ENCODE results near the gene CASP14.

Gene CASP14

GRCh38 chr19:15104003-15104402 is 54.7 kb downstream of the CASP14 start:
- no peak overlapping the region for H3K4me3 ChIP-seq (replicated peaks; ENCODE audit: low read depth, low read length)
- DNase-seq (ENCODE audit: low read depth) = no peak
- TF ChIP-seq, protein P1, sequence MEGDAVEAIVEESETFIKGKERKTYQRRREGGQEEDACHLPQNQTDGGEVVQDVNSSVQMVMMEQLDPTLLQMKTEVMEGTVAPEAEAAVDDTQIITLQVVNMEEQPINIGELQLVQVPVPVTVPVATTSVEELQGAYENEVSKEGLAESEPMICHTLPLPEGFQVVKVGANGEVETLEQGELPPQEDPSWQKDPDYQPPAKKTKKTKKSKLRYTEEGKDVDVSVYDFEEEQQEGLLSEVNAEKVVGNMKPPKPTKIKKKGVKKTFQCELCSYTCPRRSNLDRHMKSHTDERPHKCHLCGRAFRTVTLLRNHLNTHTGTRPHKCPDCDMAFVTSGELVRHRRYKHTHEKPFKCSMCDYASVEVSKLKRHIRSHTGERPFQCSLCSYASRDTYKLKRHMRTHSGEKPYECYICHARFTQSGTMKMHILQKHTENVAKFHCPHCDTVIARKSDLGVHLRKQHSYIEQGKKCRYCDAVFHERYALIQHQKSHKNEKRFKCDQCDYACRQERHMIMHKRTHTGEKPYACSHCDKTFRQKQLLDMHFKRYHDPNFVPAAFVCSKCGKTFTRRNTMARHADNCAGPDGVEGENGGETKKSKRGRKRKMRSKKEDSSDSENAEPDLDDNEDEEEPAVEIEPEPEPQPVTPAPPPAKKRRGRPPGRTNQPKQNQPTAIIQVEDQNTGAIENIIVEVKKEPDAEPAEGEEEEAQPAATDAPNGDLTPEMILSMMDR (IDR thresholded peaks at IDR 0.05; ENCODE audit: low read length, missing control alignments) = no peak

GRCh38 chr19:15104411-15104810 is 55.1 kb downstream of the CASP14 start:
- TF ChIP-seq, protein P1 (IDR thresholded peaks at IDR 0.05; ENCODE audit: low read length, missing control alignments) = no peak

DNA sequence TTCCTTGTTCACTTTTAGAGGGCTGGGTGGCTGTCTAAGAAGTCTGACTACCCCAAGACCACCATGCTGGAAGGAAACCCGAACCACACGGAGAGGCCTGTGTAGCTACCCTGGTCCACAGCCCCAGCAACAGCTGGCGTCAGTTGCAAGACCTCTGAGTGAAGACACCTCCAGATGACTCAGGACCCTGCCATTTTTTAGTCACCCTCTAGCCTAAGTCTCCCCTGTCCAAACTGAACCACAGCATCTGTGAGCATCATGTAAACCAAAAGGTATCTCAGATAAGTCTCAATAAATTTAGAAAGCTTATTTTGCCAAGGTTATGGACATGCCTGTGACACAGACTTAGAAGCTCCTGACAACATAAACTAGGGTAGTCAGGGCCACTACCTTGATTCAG is 55.8 kb downstream of the CASP14 start:
- TF ChIP-seq, protein P1 (IDR thresholded peaks at IDR 0.05; ENCODE audit: low read length, missing control alignments) = no peak
- DNase-seq (ENCODE audit: low read depth) = no peak
- H3K4me3 ChIP-seq (replicated peaks; ENCODE audit: low read depth, low read length) = no peak overlapping the region

More at GRCh38 chr19:15104411-15104810, 55.1 kb downstream of the CASP14 start:
- H3K4me3 ChIP-seq (replicated peaks; ENCODE audit: low read depth, low read length) = no peak overlapping the region
- DNase-seq (ENCODE audit: low read depth) = no peak

GRCh38 chr19:15107061-15108010 is 58.1 kb downstream of the CASP14 start, which contains the start of gene SYDE1:
Gene SYDE1, plus strand, starts transcription at chr19:15107401. Its CDS starts 33 bp downstream, at chr19:15107434.
- DNase-seq (ENCODE audit: low read depth) = peak; percentile 68
- TF ChIP-seq, protein P1 (IDR thresholded peaks at IDR 0.05; ENCODE audit: low read length, missing control alignments) = no peak
- H3K4me3 ChIP-seq (replicated peaks; ENCODE audit: low read depth, low read length) = peak within 1 kb of the TSS; percentile 81

Data from fibroblast of pulmonary artery (primary cell).